K562 (cell line): ENCODE measurements around the gene DARS1. TPM values are rescaled to one million over a fixed set of nuclear protein-coding genes. Genes with fewer than 3 reads are reported as not detected.

Source experiments
- ARNT ChIP-seq, 2 experiments: fragments of 450-650 bp; IDR thresholded peaks; 2 replicates each; pipeline ENCODE4 v1.6.1; 2016; ENCODE audit warnings: mild to moderate bottlenecking in 1 of 2
- BDP1 ChIP-seq: IDR thresholded peaks from 3 replicates; pipeline ENCODE4 v1.6.1; 2011; ENCODE audit not compliant: insufficient read length, insufficient read depth
- FOXA3 ChIP-seq, 2 experiments: fragments of 450-650 bp in 1 of 2; sonication (generic) in 1 of 2; formaldehyde crosslinking; IDR thresholded peaks in 1 of 2; conservative IDR thresholded peaks in 1 of 2; 2 replicates each; pipeline versions ENCODE4 v1.4.0 to v1.8.0; 2020 to 2022; ENCODE audit warnings: mild to moderate bottlenecking in 2 of 2, missing genetic modification reagents in 1 of 2
- MTA1 ChIP-seq: fragments of 450-650 bp; IDR thresholded peaks from 2 replicates; pipeline ENCODE4 v1.6.1; 2017; ENCODE audit warnings: borderline replicate concordance
- NR2C1 ChIP-seq, 2 experiments: fragments of 450-650 bp; IDR thresholded peaks; 2 replicates each; pipeline ENCODE4 v1.6.1; 2017; ENCODE audit warnings: mild to moderate bottlenecking in 2 of 2, antibody characterized with exemption in 1 of 2, inconsistent platforms in 1 of 2, missing compliant biosample characterization in 1 of 2, missing genetic modification characterization in 1 of 2
- NR3C1 ChIP-seq: sonication (generic); formaldehyde crosslinking; IDR thresholded peaks from 2 replicates; pipeline ENCODE4 v1.8.1; 2022; ENCODE audit warnings: missing genetic modification reagents
- PCBP1 ChIP-seq: fragments of 200-400 bp; formaldehyde crosslinking; IDR thresholded peaks from 2 replicates; pipeline ENCODE4 v1.6.1; 2018; ENCODE audit warnings: mild to moderate bottlenecking, low read depth, low read length; ENCODE audit not compliant: poor library complexity, severe bottlenecking
- POLR3A ChIP-seq: IDR thresholded peaks from 2 replicates; pipeline ENCODE4 v1.6.1; 2011; ENCODE audit warnings: borderline replicate concordance, mild to moderate bottlenecking, moderate library complexity; ENCODE audit not compliant: insufficient read length, insufficient read depth; ENCODE audit errors: extremely low read depth
- ZNF140 ChIP-seq: fragments of 250-450 bp; sonication (Bioruptor Pico); IDR thresholded peaks from 2 replicates; pipeline ENCODE4 v1.8.0; 2021; ENCODE audit warnings: moderate library complexity, mild to moderate bottlenecking, inconsistent platforms
- ZZZ3 ChIP-seq: fragments of 450-650 bp; IDR thresholded peaks from 2 replicates; pipeline ENCODE4 v1.6.1; 2016; ENCODE audit warnings: antibody characterized with exemption, mild to moderate bottlenecking, moderate library complexity
- polyA plus RNA-seq, 8 experiments: library from polyadenylated mRNA; depleted of rRNA in 4 of 8; stranded (reverse) in 5 of 8; unstranded in 3 of 8; fragments of >200 nt; fragmentation: Nextera tagmentation in 2 of 8; fragmentation: Illumina TruSeq in 1 of 8; extraction: Ambion mirVana in 2 of 8; extraction: Trizol in 1 of 8; gene quantifications; 2 replicates each; pipeline versions ENCODE4 v1.2.1 to v1.2.3, GENCODE V29; 2011 to 2014; ENCODE audit warnings: inconsistent platforms in 1 of 8, missing spikeins in 1 of 8
- total RNA-seq, 7 experiments: library from RNA; depleted of rRNA in 6 of 7; stranded (reverse); fragments of >200 nt in 6 of 7; fragmentation: Illumina TruSeq in 2 of 7; extraction: Trizol in 2 of 7; gene quantifications; 2 replicates each; pipeline versions ENCODE4 v1.2.1 to v1.2.3, GENCODE V29; 2011 to 2021; ENCODE audit warnings: low replicate concordance in 1 of 7
- TF ChIP-seq, protein P1 (sequence below): sonication (generic); formaldehyde crosslinking; IDR thresholded peaks from 2 replicates; pipeline ENCODE4 v1.8.1; 2022; ENCODE audit warnings: missing genetic modification reagents
- TF ChIP-seq, protein P2 (sequence below): IDR thresholded peaks from 2 replicates; pipeline ENCODE4 v1.6.1; 2011; ENCODE audit warnings: borderline replicate concordance, low read depth, mild to moderate bottlenecking, moderate library complexity, low read length; ENCODE audit not compliant: insufficient read depth, poor library complexity, severe bottlenecking
- TF ChIP-seq, protein P3 (sequence below): fragments of 450-650 bp; IDR thresholded peaks from one replicate; pipeline ENCODE4 v1.6.1; 2018; ENCODE audit warnings: mild to moderate bottlenecking, moderate library complexity; ENCODE audit not compliant: partially characterized antibody
- TF ChIP-seq, protein P4 (sequence below), 2 experiments: fragments of 450-650 bp; conservative IDR thresholded peaks; 2 replicates each; pipeline ENCODE4 v1.6.1; 2017; ENCODE audit warnings: mild to moderate bottlenecking in 2 of 2, moderate library complexity in 2 of 2
- TF ChIP-seq, protein P5 (sequence below): fragments of 450-650 bp; formaldehyde crosslinking; IDR thresholded peaks from 2 replicates; pipeline ENCODE4 v1.4.0; 2022; ENCODE audit warnings: missing genetic modification characterization
- TF ChIP-seq, protein P6 (sequence below), 2 experiments: fragments of 250-450 bp in 1 of 2; fragments of 450-650 bp in 1 of 2; sonication (Bioruptor Pico) in 1 of 2; IDR thresholded peaks; 2 replicates each; pipeline versions ENCODE4 v1.6.1 to v1.8.0; 2016 to 2021; ENCODE audit warnings: mild to moderate bottlenecking in 2 of 2, moderate library complexity in 2 of 2, missing compliant biosample characterization in 1 of 2, missing genetic modification characterization in 1 of 2

The DARS1 gene
- total and polyA plus RNA-seq, 9 of the 15 experiments (the other 6 are each of a cell fraction or from before 2014, with no cell fraction given): 91.5 to 239 (median 98.0) TPM

DNA sequence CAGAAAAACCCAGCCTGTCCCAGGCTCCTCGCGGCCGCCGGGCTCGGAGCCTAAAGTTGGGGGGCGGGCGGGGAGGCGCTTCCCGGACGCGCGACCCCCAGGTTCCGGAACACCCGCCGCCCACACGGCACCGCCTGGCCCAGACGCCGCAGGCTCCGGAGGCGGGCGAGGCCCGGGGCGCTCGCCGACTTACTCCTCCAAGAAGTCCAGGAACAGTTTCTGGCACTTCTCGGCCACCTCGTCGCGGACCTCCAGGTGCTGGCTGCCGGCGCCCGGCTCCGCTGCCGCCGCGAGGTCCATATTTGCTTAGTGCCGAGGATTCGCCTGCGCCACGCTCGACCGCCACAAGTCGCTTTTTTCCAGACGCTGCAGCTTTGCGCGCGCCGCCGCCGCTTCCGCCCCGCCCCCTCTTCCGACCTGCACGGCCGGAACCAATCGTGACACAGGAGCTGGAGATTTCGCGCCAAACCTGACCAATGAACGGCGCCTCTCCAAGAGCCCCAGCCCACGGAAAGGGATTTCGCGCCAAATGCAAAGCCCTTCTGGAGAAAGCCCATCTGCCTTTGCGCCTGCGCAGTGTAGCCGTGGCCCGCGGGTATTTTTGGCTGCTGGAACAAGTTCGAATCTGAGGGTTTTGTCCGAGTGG, 109.2 kb downstream of the DARS1 start, which contains the start of gene MCM6 (continued):
- TF ChIP-seq PCBP1: peak; percentile 88
- peak; percentile 96 for TF ChIP-seq MTA1
- TF ChIP-seq NR3C1 (CRISPR knock-in tag): no peak; the same call in 1 of the 2 replicates
- TF ChIP-seq, protein P1, sequence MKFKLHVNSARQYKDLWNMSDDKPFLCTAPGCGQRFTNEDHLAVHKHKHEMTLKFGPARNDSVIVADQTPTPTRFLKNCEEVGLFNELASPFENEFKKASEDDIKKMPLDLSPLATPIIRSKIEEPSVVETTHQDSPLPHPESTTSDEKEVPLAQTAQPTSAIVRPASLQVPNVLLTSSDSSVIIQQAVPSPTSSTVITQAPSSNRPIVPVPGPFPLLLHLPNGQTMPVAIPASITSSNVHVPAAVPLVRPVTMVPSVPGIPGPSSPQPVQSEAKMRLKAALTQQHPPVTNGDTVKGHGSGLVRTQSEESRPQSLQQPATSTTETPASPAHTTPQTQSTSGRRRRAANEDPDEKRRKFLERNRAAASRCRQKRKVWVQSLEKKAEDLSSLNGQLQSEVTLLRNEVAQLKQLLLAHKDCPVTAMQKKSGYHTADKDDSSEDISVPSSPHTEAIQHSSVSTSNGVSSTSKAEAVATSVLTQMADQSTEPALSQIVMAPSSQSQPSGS (CRISPR knock-in tag): no peak
- TF ChIP-seq, protein P2, sequence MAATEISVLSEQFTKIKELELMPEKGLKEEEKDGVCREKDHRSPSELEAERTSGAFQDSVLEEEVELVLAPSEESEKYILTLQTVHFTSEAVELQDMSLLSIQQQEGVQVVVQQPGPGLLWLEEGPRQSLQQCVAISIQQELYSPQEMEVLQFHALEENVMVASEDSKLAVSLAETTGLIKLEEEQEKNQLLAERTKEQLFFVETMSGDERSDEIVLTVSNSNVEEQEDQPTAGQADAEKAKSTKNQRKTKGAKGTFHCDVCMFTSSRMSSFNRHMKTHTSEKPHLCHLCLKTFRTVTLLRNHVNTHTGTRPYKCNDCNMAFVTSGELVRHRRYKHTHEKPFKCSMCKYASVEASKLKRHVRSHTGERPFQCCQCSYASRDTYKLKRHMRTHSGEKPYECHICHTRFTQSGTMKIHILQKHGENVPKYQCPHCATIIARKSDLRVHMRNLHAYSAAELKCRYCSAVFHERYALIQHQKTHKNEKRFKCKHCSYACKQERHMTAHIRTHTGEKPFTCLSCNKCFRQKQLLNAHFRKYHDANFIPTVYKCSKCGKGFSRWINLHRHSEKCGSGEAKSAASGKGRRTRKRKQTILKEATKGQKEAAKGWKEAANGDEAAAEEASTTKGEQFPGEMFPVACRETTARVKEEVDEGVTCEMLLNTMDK: peak; percentile 28
- no peak for TF ChIP-seq POLR3A
- no peak for TF ChIP-seq ZNF140
- TF ChIP-seq, protein P3, sequence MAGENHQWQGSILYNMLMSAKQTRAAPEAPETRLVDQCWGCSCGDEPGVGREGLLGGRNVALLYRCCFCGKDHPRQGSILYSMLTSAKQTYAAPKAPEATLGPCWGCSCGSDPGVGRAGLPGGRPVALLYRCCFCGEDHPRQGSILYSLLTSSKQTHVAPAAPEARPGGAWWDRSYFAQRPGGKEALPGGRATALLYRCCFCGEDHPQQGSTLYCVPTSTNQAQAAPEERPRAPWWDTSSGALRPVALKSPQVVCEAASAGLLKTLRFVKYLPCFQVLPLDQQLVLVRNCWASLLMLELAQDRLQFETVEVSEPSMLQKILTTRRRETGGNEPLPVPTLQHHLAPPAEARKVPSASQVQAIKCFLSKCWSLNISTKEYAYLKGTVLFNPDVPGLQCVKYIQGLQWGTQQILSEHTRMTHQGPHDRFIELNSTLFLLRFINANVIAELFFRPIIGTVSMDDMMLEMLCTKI: no peak
- TF ChIP-seq ARNT (IDR thresholded peaks at IDR 0.05): no peak
- TF ChIP-seq, protein P4, sequence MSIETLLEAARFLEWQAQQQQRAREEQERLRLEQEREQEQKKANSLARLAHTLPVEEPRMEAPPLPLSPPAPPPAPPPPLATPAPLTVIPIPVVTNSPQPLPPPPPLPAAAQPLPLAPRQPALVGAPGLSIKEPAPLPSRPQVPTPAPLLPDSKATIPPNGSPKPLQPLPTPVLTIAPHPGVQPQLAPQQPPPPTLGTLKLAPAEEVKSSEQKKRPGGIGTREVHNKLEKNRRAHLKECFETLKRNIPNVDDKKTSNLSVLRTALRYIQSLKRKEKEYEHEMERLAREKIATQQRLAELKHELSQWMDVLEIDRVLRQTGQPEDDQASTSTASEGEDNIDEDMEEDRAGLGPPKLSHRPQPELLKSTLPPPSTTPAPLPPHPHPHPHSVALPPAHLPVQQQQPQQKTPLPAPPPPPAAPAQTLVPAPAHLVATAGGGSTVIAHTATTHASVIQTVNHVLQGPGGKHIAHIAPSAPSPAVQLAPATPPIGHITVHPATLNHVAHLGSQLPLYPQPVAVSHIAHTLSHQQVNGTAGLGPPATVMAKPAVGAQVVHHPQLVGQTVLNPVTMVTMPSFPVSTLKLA (conservative IDR thresholded peaks at IDR 0.05): peak; percentile 85 to 94
- no peak for TF ChIP-seq NR2C1 (IDR thresholded peaks at IDR 0.05)
- TF ChIP-seq NR2C1 (tag; IDR thresholded peaks at IDR 0.05): no peak
- no peak for TF ChIP-seq BDP1
- peak; percentile 88 for TF ChIP-seq ZZZ3
- TF ChIP-seq, protein P5, sequence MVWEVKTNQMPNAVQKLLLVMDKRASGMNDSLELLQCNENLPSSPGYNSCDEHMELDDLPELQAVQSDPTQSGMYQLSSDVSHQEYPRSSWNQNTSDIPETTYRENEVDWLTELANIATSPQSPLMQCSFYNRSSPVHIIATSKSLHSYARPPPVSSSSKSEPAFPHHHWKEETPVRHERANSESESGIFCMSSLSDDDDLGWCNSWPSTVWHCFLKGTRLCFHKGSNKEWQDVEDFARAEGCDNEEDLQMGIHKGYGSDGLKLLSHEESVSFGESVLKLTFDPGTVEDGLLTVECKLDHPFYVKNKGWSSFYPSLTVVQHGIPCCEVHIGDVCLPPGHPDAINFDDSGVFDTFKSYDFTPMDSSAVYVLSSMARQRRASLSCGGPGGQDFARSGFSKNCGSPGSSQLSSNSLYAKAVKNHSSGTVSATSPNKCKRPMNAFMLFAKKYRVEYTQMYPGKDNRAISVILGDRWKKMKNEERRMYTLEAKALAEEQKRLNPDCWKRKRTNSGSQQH (CRISPR knock-in tag): no peak
- TF ChIP-seq, protein P6, sequence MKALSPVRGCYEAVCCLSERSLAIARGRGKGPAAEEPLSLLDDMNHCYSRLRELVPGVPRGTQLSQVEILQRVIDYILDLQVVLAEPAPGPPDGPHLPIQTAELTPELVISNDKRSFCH (CRISPR knock-in tag; IDR thresholded peaks at IDR 0.05): no peak
- TF ChIP-seq, protein P6 (tag; IDR thresholded peaks at IDR 0.05): peak; percentile 53; the same call in 1 of the 2 replicates
- TF ChIP-seq FOXA3 (CRISPR knock-in tag; conservative IDR thresholded peaks at IDR 0.05 in 1 of 2, IDR thresholded peaks at IDR 0.05 in 1 of 2): peak; percentile 95 to 98
